Neuronal stem cell (in vitro differentiated cells): Measurements from ENCODE around the gene SMG7.

ENCODE experiments used
- DNase-seq: peaks from one replicate; pipeline ENCODE4 v3.0.0-alpha.2; 2013; ENCODE audit warnings: low spot score
- H2AFZ ChIP-seq: one replicate; pipeline ENCODE4 v1.6.1; 2013; ENCODE audit warnings: mild to moderate bottlenecking, low read length, inconsistent platforms
- H2AK5ac ChIP-seq: 2 replicates; pipeline ENCODE4 v1.6.1; 2013; ENCODE audit warnings: low read depth, mild to moderate bottlenecking, inconsistent platforms, low read length, moderate library complexity, mixed read lengths
- H2BK120ac ChIP-seq: 2 replicates; pipeline ENCODE4 v1.6.1; 2013; ENCODE audit warnings: low read depth, mild to moderate bottlenecking, inconsistent platforms, low read length, moderate library complexity, mixed read lengths
- H2BK12ac ChIP-seq: one replicate; pipeline ENCODE4 v1.6.1; 2013; ENCODE audit warnings: low read length, inconsistent platforms
- H2BK15ac ChIP-seq: 2 replicates; pipeline ENCODE4 v1.6.1; 2013; ENCODE audit warnings: mild to moderate bottlenecking, low read length, inconsistent platforms, mixed read lengths
- H2BK5ac ChIP-seq: one replicate; pipeline ENCODE4 v1.6.1; 2013; ENCODE audit warnings: inconsistent platforms, mild to moderate bottlenecking, low read length, moderate library complexity
- H3K14ac ChIP-seq: one replicate; pipeline ENCODE4 v1.6.1; 2013; ENCODE audit warnings: low read length, inconsistent platforms
- H3K18ac ChIP-seq: 2 replicates; pipeline ENCODE4 v1.6.1; 2013; ENCODE audit warnings: low read length, inconsistent platforms
- H3K23ac ChIP-seq: 2 replicates; pipeline ENCODE4 v1.6.1; 2013; ENCODE audit warnings: low read depth, mild to moderate bottlenecking, mixed read lengths, low read length, inconsistent platforms; ENCODE audit not compliant: poor library complexity
- H3K27ac ChIP-seq: replicated peaks from 3 replicates; pipeline ENCODE4 v1.5.1; 2013; ENCODE audit warnings: low read length, inconsistent platforms
- H3K27me3 ChIP-seq, 3 experiments: 2 replicates each; pipeline ENCODE4 v1.6.1; 2013; ENCODE audit warnings: low read length in 3 of 3, mild to moderate bottlenecking in 2 of 3, inconsistent platforms in 1 of 3, low read depth in 1 of 3, mixed read lengths in 1 of 3, moderate library complexity in 1 of 3; ENCODE audit not compliant: control insufficient read depth in 3 of 3, insufficient read depth in 3 of 3
- H3K36me3 ChIP-seq, 2 donors: replicated peaks in 1 of 2; 2 replicates each; pipeline ENCODE4 v1.6.1; 2013; ENCODE audit warnings: low read length in 2 of 2; ENCODE audit not compliant: control insufficient read depth in 2 of 2, insufficient read depth in 2 of 2
- H3K4ac ChIP-seq: 2 replicates; pipeline ENCODE4 v1.6.1; 2013; ENCODE audit warnings: inconsistent platforms, mild to moderate bottlenecking, low read length, moderate library complexity
- H3K4me1 ChIP-seq, 2 donors: 1 replicate in 1 of 2; 2 replicates in 1 of 2; pipeline ENCODE4 v1.6.1; 2013; ENCODE audit warnings: low read length in 2 of 2, low read depth in 1 of 2; ENCODE audit not compliant: control insufficient read depth in 2 of 2, insufficient read depth in 1 of 2
- H3K4me2 ChIP-seq: one replicate; pipeline ENCODE4 v1.6.1; 2013; ENCODE audit warnings: mild to moderate bottlenecking, low read length, inconsistent platforms; ENCODE audit not compliant: insufficient read depth, poor library complexity, severe bottlenecking
- H3K4me3 ChIP-seq, 2 donors: 2 replicates each; pipeline ENCODE4 v1.5.1; 2013; ENCODE audit warnings: low read length in 2 of 2, mild to moderate bottlenecking in 2 of 2, inconsistent platforms in 1 of 2, moderate library complexity in 1 of 2
- H3K79me1 ChIP-seq: one replicate; pipeline ENCODE4 v1.6.1; 2013; ENCODE audit warnings: low read depth, mild to moderate bottlenecking, inconsistent platforms, low read length, moderate library complexity
- H3K9ac ChIP-seq: one replicate; pipeline ENCODE4 v1.6.1; 2013; ENCODE audit warnings: mild to moderate bottlenecking, low read depth, low read length, inconsistent platforms; ENCODE audit not compliant: poor library complexity
- H3K9me3 ChIP-seq, 2 donors: replicated peaks in 1 of 2; 2 replicates each; pipeline versions ENCODE3 to v1.6.1; 2013; ENCODE audit warnings: low read length in 2 of 2, mild to moderate bottlenecking in 2 of 2, inconsistent platforms in 1 of 2, low read depth in 1 of 2, mixed read lengths in 1 of 2, moderate library complexity in 1 of 2; ENCODE audit not compliant: control insufficient read depth in 2 of 2, insufficient read depth in 1 of 2
- H4K8ac ChIP-seq: one replicate; pipeline ENCODE4 v1.6.1; 2013; ENCODE audit warnings: low read depth, mild to moderate bottlenecking, inconsistent platforms, low read length, moderate library complexity
- H4K91ac ChIP-seq: one replicate; pipeline ENCODE4 v1.6.1; 2013; ENCODE audit warnings: low read length, low read depth, mild to moderate bottlenecking, inconsistent platforms; ENCODE audit not compliant: poor library complexity
- WGBS, 2 donors: extraction: QIAGEN DNeasy Blood & Tissue Kit; methylation state at CpG; one replicate each; pipeline ENCODE4 v1.1.7; 2013; ENCODE audit warnings: missing lambda C conversion rate in 2 of 2, mixed read lengths in 1 of 2; ENCODE audit not compliant: insufficient read length in 2 of 2, insufficient replicate concordance in 1 of 2; ENCODE audit errors: extremely low coverage in 2 of 2; 5-methylcytosine and 5-hydroxymethylcytosine counted together

SMG7 gene

GRCh38 chr1:183578856-183579255 is 106.6 kb downstream of the SMG7 start:
- no peak overlapping the region for H3K4me3 ChIP-seq
- no peaks in the 10 kb centered on the region for H3K9me3 ChIP-seq
- no peak overlapping the region for H3K14ac ChIP-seq
- no peak overlapping the region for H4K8ac ChIP-seq
- H3K79me1 ChIP-seq: no peaks in the 10 kb centered on the region
- no peak overlapping the region for H3K27ac ChIP-seq
- no peak overlapping the region for H2AK5ac ChIP-seq
- DNase-seq: no peak
- H4K91ac ChIP-seq: no peak overlapping the region
- H3K9ac ChIP-seq: no peak overlapping the region
- peaks cover 0 to 9% (median 0%) of the 10 kb centered on the region in 3 experiments for H3K27me3 ChIP-seq
- no peaks in the 10 kb centered on the region for H3K4me1 ChIP-seq
- H3K23ac ChIP-seq: no peak overlapping the region
- WGBS, 2 donors: no CpG with 5 or more reads among the region's 2 CpGs
- no peak overlapping the region for H2BK5ac ChIP-seq
- H3K4me2 ChIP-seq: no peak overlapping the region
- H2BK12ac ChIP-seq: no peak overlapping the region
- H3K18ac ChIP-seq: no peak overlapping the region
- no peak overlapping the region for H2BK120ac ChIP-seq
- H3K4ac ChIP-seq: no peak overlapping the region
- H2BK15ac ChIP-seq: no peak overlapping the region
- H2AFZ ChIP-seq: no peak overlapping the region
- no peaks in the 10 kb centered on the region for H3K36me3 ChIP-seq

GRCh38 chr1:183580281-183580682 is 108.0 kb downstream of the SMG7 start:
- no peak overlapping the region for H2BK120ac ChIP-seq
- H3K79me1 ChIP-seq: no peaks in the 10 kb centered on the region
- H3K9me3 ChIP-seq: no peaks in the 10 kb centered on the region
- no peaks in the 10 kb centered on the region for H3K36me3 ChIP-seq
- H3K27me3 ChIP-seq: peaks cover 0 to 9% (median 0%) of the 10 kb centered on the region in 3 experiments
- no peak overlapping the region for H3K4ac ChIP-seq
- H4K8ac ChIP-seq: no peak overlapping the region
- no CpG with 5 or more reads among the region's 8 CpGs for WGBS, 2 donors
- DNase-seq: no peak
- no peak overlapping the region for H3K14ac ChIP-seq
- H3K18ac ChIP-seq: no peak overlapping the region
- no peak overlapping the region for H2BK15ac ChIP-seq
- no peak overlapping the region for H3K23ac ChIP-seq
- peak overlapping the region; percentile 76 for H2AFZ ChIP-seq
- no peaks in the 10 kb centered on the region for H3K4me1 ChIP-seq
- H2BK12ac ChIP-seq: no peak overlapping the region
- no peak overlapping the region for H3K27ac ChIP-seq
- H4K91ac ChIP-seq: no peak overlapping the region
- no peak overlapping the region for H3K4me3 ChIP-seq
- no peak overlapping the region for H2AK5ac ChIP-seq
- no peak overlapping the region for H2BK5ac ChIP-seq
- no peak overlapping the region for H3K9ac ChIP-seq
- H3K4me2 ChIP-seq: no peak overlapping the region

- Histone ChIP-seq H2AK5ac (no peak overlapping the region), H3K23ac (no peak overlapping the region), H4K91ac (no peak overlapping the region), H3K79me1 (no peaks in the 10 kb centered on the region), H3K18ac (peak overlapping the region; percentile 4), H3K9me3 (no peaks in the 10 kb centered on the region), H3K4me2 (no peak overlapping the region), H3K4ac (no peak overlapping the region), H3K9ac (no peak overlapping the region), H2BK5ac (no peak overlapping the region), H2AFZ (peak overlapping the region; percentile 22), H2BK120ac (no peak overlapping the region), H4K8ac (no peak overlapping the region), H3K4me3 (no peak overlapping the region), H2BK12ac (no peak overlapping the region), H3K27ac (no peak overlapping the region), H3K27me3 (peaks cover 0 to 3% (median 0%) of the 10 kb centered on the region in 3 experiments), H3K36me3 (no peaks in the 10 kb centered on the region), H3K14ac (no peak overlapping the region), H2BK15ac (no peak overlapping the region), H3K4me1 (no peaks in the 10 kb centered on the region)
- DNase-seq: no peak
- WGBS, 2 donors: no CpG with 5 or more reads among the region's 12 CpGs
Observed at GRCh38 chr1:183582021-183582713, 109.9 kb downstream of the SMG7 start.

- Histone ChIP-seq H2AK5ac (no peak overlapping the region), H3K36me3 (no peaks in the 10 kb centered on the region), H3K4me3 (no peak overlapping the region), H2AFZ (no peak overlapping the region), H2BK120ac (no peak overlapping the region), H2BK5ac (no peak overlapping the region), H3K14ac (no peak overlapping the region), H3K79me1 (no peaks in the 10 kb centered on the region), H3K4me1 (no peaks in the 10 kb centered on the region), H3K18ac (no peak overlapping the region), H3K9ac (no peak overlapping the region), H3K23ac (no peak overlapping the region), H3K4me2 (no peak overlapping the region), H4K8ac (no peak overlapping the region), H4K91ac (no peak overlapping the region), H3K27ac (no peak overlapping the region), H2BK15ac (no peak overlapping the region), H3K27me3 (peaks cover 0 to 3% (median 0%) of the 10 kb centered on the region in 3 experiments), H3K4ac (no peak overlapping the region), H2BK12ac (no peak overlapping the region), H3K9me3 (no peaks in the 10 kb centered on the region)
- DNase-seq: no peak
- WGBS, 2 donors: no CpG with 5 or more reads among the region's 6 CpGs
Observed at GRCh38 chr1:183583466-183583865, 111.2 kb downstream of the SMG7 start.
